Cardiac septum (tissue), 1 donor: Measurements from ENCODE around the gene KLHL18. TPM values are rescaled to one million over a fixed set of nuclear protein-coding genes. Genes with fewer than 3 reads are reported as not detected.

Source experiments
- DNase-seq: peaks from one replicate; pipeline ENCODE4 v3.0.0-alpha.2; 2020; ENCODE audit warnings: low spot score
- intact Hi-C: fragments of 100-400 bp; cut with DNase I; formaldehyde crosslinking; loops from one replicate; pipeline ENCODE4 v1.14.0; 2022
- total RNA-seq: library from RNA; stranded (reverse); fragmentation: NEBNext Ultra II Directional; extraction: Animal tissue kit (Norgen Biotek cat#: 25700); gene quantifications from one replicate; pipeline ENCODE4 v1.2.1, GENCODE V29; 2021
- donor health status: DM: no; HTN: no; CAD: no.

KLHL18 gene
- total RNA-seq, 1 donor from 2014 or later = 47.6 TPM

- DNase-seq = no peak
- intact Hi-C loops = loop anchor here (5.0 kb wide), 2 partner anchors 98 to 218 kb away; partner anchors contain the start of genes KIF9, KLHL18 and SETD2
These were observed 97.4 kb downstream of the KLHL18 start for GRCh38 chr3:47380026-47380600.

- intact Hi-C loops = loop anchor here (5.0 kb wide), 2 partner anchors 98 to 218 kb away; partner anchors contain the start of genes KIF9, KLHL18 and SETD2
These were observed 98.0 kb downstream of the KLHL18 start, which contains the start of gene PTPN23 for GRCh38 chr3:47380601-47381316. TSS of gene PTPN23 (plus strand) at chr3:47381021. CDS start at chr3:47381097, 76 bp downstream.

GRCh38 chr3:47381317-47382157 lies 98.8 kb downstream of the KLHL18 start:
- peak; percentile 90 for DNase-seq
- intact Hi-C loops = loop anchor here (5.0 kb wide), 2 partner anchors 99 to 219 kb away; partner anchors contain the start of genes KIF9, KLHL18 and SETD2

More at GRCh38 chr3:47380601-47381316, 98.0 kb downstream of the KLHL18 start, which contains the start of gene PTPN23:
- peak; percentile 100 for DNase-seq

GRCh38 chr3:47384425-47384824 lies 101.7 kb downstream of the KLHL18 start:
- intact Hi-C loops = loop anchor here (5.0 kb wide), 2 partner anchors 102 to 222 kb away; partner anchors contain the start of genes KIF9, KLHL18 and SETD2
- no peak for DNase-seq

GRCh38 chr3:47385007-47385406 lies 102.3 kb downstream of the KLHL18 start:
- DNase-seq = no peak
- intact Hi-C loops = no loop called here

- intact Hi-C loops = no loop called here
- DNase-seq = no peak
These were observed 103.1 kb downstream of the KLHL18 start for GRCh38 chr3:47385796-47386195.

GRCh38 chr3:47392933-47393332 lies 110.2 kb downstream of the KLHL18 start:
- intact Hi-C loops = no loop called here
- no peak for DNase-seq

- intact Hi-C loops = no loop called here
- DNase-seq = no peak
These were observed 111.6 kb downstream of the KLHL18 start for GRCh38 chr3:47394140-47394870.

- intact Hi-C loops = no loop called here
- no peak for DNase-seq
These were observed 112.1 kb downstream of the KLHL18 start for GRCh38 chr3:47394881-47395280.

Other genes with a start within 250 kb of the KLHL18 start
- 35.6 TPM for gene SETD2, start 118.8 kb upstream of the KLHL18 start, total RNA-seq
- 11.7 TPM for gene KIF9, start 145 bp upstream of the KLHL18 start, total RNA-seq
- 24.0 TPM for gene PTPN23, start 98.1 kb downstream of the KLHL18 start, total RNA-seq
- gene SCAP, start 193.0 kb downstream of the KLHL18 start, total RNA-seq = 37.9 TPM
- gene ELP6, start 230.8 kb downstream of the KLHL18 start, total RNA-seq = 15.8 TPM